H1 (cell line): Measurements from ENCODE around the gene GLRX3. TPM values are rescaled to one million over a fixed set of nuclear protein-coding genes. Genes with fewer than 3 reads are reported as not detected.

Source experiments
- CTCF ChIA-PET: fragments of 300-600 bp; sonication (Branson Sonifier 250); formaldehyde crosslinking; loops from one replicate; lab custom pipeline; 2021; ENCODE audit not compliant: partially characterized antibody; lab: Charles Lee
- POLR2A ChIA-PET: fragments of 300-600 bp; sonication (Branson Sonifier 250); formaldehyde crosslinking; loops from one replicate; lab custom pipeline; 2021; ENCODE audit warnings: inconsistent platforms; ENCODE audit not compliant: partially characterized antibody; lab: Charles Lee
- DNase-seq, 2 experiments: peaks; one replicate each; pipeline versions ENCODE4 v3.0.0 to v3.0.0-alpha.2; 2010 to 2022; ENCODE audit warnings: low spot score in 2 of 2, low read depth in 1 of 2, mixed read lengths in 1 of 2
- FAIRE-seq: peaks from 2 replicates; lab custom pipeline; 2011; peaks lifted over from hg19 to GRCh38; lab: Jason Lieb, UNC
- H2AFZ ChIP-seq: 2 replicates; pipeline ENCODE4 v1.8.1; 2012; ENCODE audit warnings: low read length, inconsistent platforms
- H2AK5ac ChIP-seq: 2 replicates; pipeline ENCODE4 v1.6.1; 2013; ENCODE audit warnings: low read depth, low read length
- H2BK120ac ChIP-seq: replicated peaks from 2 replicates; pipeline ENCODE3; 2013; ENCODE audit warnings: low read depth, low read length, inconsistent platforms
- H2BK12ac ChIP-seq: 2 replicates; pipeline ENCODE4 v1.6.1; 2013; ENCODE audit warnings: low read depth, low read length
- H2BK15ac ChIP-seq: 2 replicates; pipeline ENCODE4 v1.6.1; 2013; ENCODE audit warnings: low read length
- H2BK20ac ChIP-seq: 2 replicates; pipeline ENCODE4 v1.6.1; 2013; ENCODE audit warnings: low read length
- H2BK5ac ChIP-seq: 2 replicates; pipeline ENCODE4 v1.6.1; 2013; ENCODE audit warnings: low read depth, low read length
- H3K14ac ChIP-seq: 2 replicates; pipeline ENCODE4 v1.6.1; 2013; ENCODE audit warnings: inconsistent platforms; ENCODE audit not compliant: insufficient read length
- H3K18ac ChIP-seq: 2 replicates; pipeline ENCODE4 v1.6.1; 2013; ENCODE audit warnings: low read length; ENCODE audit errors: extremely low read depth
- H3K23ac ChIP-seq: 2 replicates; pipeline ENCODE4 v1.6.1; 2013; ENCODE audit warnings: inconsistent platforms; ENCODE audit not compliant: insufficient read length
- H3K23me2 ChIP-seq: 2 replicates; pipeline ENCODE4 v1.6.1; 2013; ENCODE audit warnings: low read depth, low read length
- H3K27ac ChIP-seq: 2 replicates; pipeline ENCODE4 v1.6.1; 2011; ENCODE audit warnings: low read depth, low read length, inconsistent platforms
- H3K27me3 ChIP-seq, 4 experiments: replicated peaks in 1 of 4; 1 replicate in 1 of 4; 2 replicates in 3 of 4; pipeline versions ENCODE4 v1.6.1 to v1.8.1; 2011 to 2013; ENCODE audit warnings: low read length in 3 of 4, mild to moderate bottlenecking in 3 of 4, inconsistent platforms in 2 of 4, mixed read lengths in 2 of 4, moderate library complexity in 1 of 4; ENCODE audit not compliant: control insufficient read depth in 3 of 4, insufficient read depth in 3 of 4; ENCODE audit errors: extremely low read depth in 1 of 4
- H3K36me3 ChIP-seq, 4 experiments: 2 replicates each; pipeline versions ENCODE4 v1.6.1 to v1.8.1; 2011 to 2013; ENCODE audit warnings: mild to moderate bottlenecking in 4 of 4, low read length in 3 of 4, moderate library complexity in 2 of 4, control low read depth in 1 of 4, inconsistent platforms in 1 of 4; ENCODE audit not compliant: insufficient read depth in 4 of 4, control insufficient read depth in 2 of 4
- H3K4ac ChIP-seq: replicated peaks from 2 replicates; pipeline ENCODE3; 2013; ENCODE audit warnings: low read length, low read depth, mixed read lengths, inconsistent platforms; ENCODE audit not compliant: insufficient read length
- H3K4me1 ChIP-seq, 4 experiments: replicated peaks in 1 of 4; 1 replicate in 1 of 4; 2 replicates in 3 of 4; pipeline versions ENCODE4 v1.6.1 to v1.8.1; 2011 to 2013; ENCODE audit warnings: low read length in 3 of 4, inconsistent platforms in 2 of 4, mixed read lengths in 1 of 4; ENCODE audit not compliant: insufficient read depth in 4 of 4, control insufficient read depth in 3 of 4
- H3K4me2 ChIP-seq, 2 experiments: 2 replicates each; pipeline versions ENCODE4 v1.6.1 to v1.8.1; 2011 to 2013; ENCODE audit warnings: low read depth in 2 of 2, low read length in 2 of 2, control low read depth in 1 of 2, inconsistent platforms in 1 of 2, mild to moderate bottlenecking in 1 of 2; ENCODE audit not compliant: insufficient read depth in 1 of 2
- H3K4me3 ChIP-seq, 4 experiments: fragments of 200-600, 300-600 bp in 1 of 4; sonication (generic), shearing (Covaris generic), sonication (Bioruptor Twin) in 1 of 4; 2 replicates each; pipeline versions ENCODE4 v1.5.1 to v1.8.1; 2011 to 2016; ENCODE audit warnings: low read length in 4 of 4, low read depth in 3 of 4, control low read depth in 2 of 4, inconsistent platforms in 2 of 4, mild to moderate bottlenecking in 2 of 4, mixed read lengths in 1 of 4, moderate library complexity in 1 of 4; ENCODE audit not compliant: insufficient read depth in 2 of 4; ENCODE audit errors: extremely low read depth in 1 of 4
- H3K56ac ChIP-seq: replicated peaks from 2 replicates; pipeline ENCODE3; 2013; ENCODE audit warnings: low read depth, mild to moderate bottlenecking, mixed read lengths, low read length, inconsistent platforms; ENCODE audit not compliant: insufficient read length
- H3K79me1 ChIP-seq: 2 replicates; pipeline ENCODE4 v1.6.1; 2013; ENCODE audit warnings: low read depth, low read length, control low read depth
- H3K79me2 ChIP-seq, 2 experiments: 2 replicates each; pipeline versions ENCODE4 v1.6.1 to v1.8.1; 2012 to 2013; ENCODE audit warnings: low read length in 2 of 2, mild to moderate bottlenecking in 2 of 2, inconsistent platforms in 1 of 2; ENCODE audit not compliant: insufficient read depth in 2 of 2, control insufficient read depth in 1 of 2
- H3K9ac ChIP-seq, 4 experiments: replicated peaks in 1 of 4; 1 replicate in 1 of 4; 2 replicates in 3 of 4; pipeline versions ENCODE4 v1.6.1 to v1.8.1; 2011 to 2013; ENCODE audit warnings: low read depth in 3 of 4, low read length in 3 of 4, control low read depth in 2 of 4, mild to moderate bottlenecking in 2 of 4, moderate library complexity in 2 of 4, inconsistent platforms in 1 of 4; ENCODE audit errors: extremely low read depth in 1 of 4
- H3K9me3 ChIP-seq, 2 experiments: 2 replicates each; pipeline versions ENCODE4 v1.6.1 to v1.8.1; 2012 to 2013; ENCODE audit warnings: mild to moderate bottlenecking in 2 of 2, moderate library complexity in 2 of 2, control low read depth in 1 of 2, inconsistent platforms in 1 of 2, low read depth in 1 of 2, low read length in 1 of 2, mixed read lengths in 1 of 2; ENCODE audit not compliant: insufficient read depth in 2 of 2
- H4K20me1 ChIP-seq, 2 experiments: replicated peaks in 1 of 2; 2 replicates each; pipeline versions ENCODE3 to v1.8.1; 2011 to 2013; ENCODE audit warnings: inconsistent platforms in 2 of 2, low read length in 2 of 2, mild to moderate bottlenecking in 1 of 2; ENCODE audit not compliant: insufficient read depth in 2 of 2, control insufficient read depth in 1 of 2
- H4K5ac ChIP-seq: 2 replicates; pipeline ENCODE4 v1.6.1; 2013; ENCODE audit warnings: low read length, low read depth, mixed read lengths, inconsistent platforms; ENCODE audit not compliant: insufficient read length
- H4K8ac ChIP-seq: 2 replicates; pipeline ENCODE4 v1.8.0; 2013; ENCODE audit warnings: mild to moderate bottlenecking, moderate library complexity, low read length, inconsistent platforms; ENCODE audit not compliant: insufficient read depth; ENCODE audit errors: extremely low read depth
- H4K91ac ChIP-seq: replicated peaks from 2 replicates; pipeline ENCODE3; 2013; ENCODE audit warnings: low read length, mixed read lengths, inconsistent platforms; ENCODE audit not compliant: insufficient read length
- FOSL1 ChIP-seq: IDR thresholded peaks from 2 replicates; pipeline ENCODE4 v1.6.1; 2011; ENCODE audit warnings: mild to moderate bottlenecking, low read depth, low read length, moderate library complexity; ENCODE audit not compliant: insufficient read depth
- GTF2F1 ChIP-seq: IDR thresholded peaks from 2 replicates; pipeline ENCODE4 v1.6.1; 2012; ENCODE audit warnings: low read depth, low read length, improper control_type of control experiment, borderline replicate concordance
- KDM1A ChIP-seq: fragments of 200-600, 300-600 bp; sonication (generic); IDR thresholded peaks from 2 replicates; pipeline ENCODE4 v1.7.1; 2016; ENCODE audit warnings: mild to moderate bottlenecking, low read length, borderline replicate concordance
- KDM5A ChIP-seq: fragments of 200-600 bp; IDR thresholded peaks from 2 replicates; pipeline ENCODE4 v1.7.1; 2012; ENCODE audit warnings: mild to moderate bottlenecking, low read length, inconsistent platforms, mixed read lengths
- PHF8 ChIP-seq: fragments of 200-600 bp; sonication (generic); conservative IDR thresholded peaks from 2 replicates; pipeline ENCODE4 v1.7.1; 2012; ENCODE audit warnings: low read depth, mild to moderate bottlenecking, inconsistent platforms, low read length, moderate library complexity
- POLR2A ChIP-seq, 2 experiments: IDR thresholded peaks; 1 replicate in 1 of 2; 2 replicates in 1 of 2; pipeline ENCODE4 v1.6.1; 2011; ENCODE audit warnings: low read depth in 2 of 2, low read length in 2 of 2, mild to moderate bottlenecking in 2 of 2; ENCODE audit errors: control extremely low read depth in 1 of 2
- SP4 ChIP-seq: IDR thresholded peaks from 2 replicates; pipeline ENCODE4 v1.6.1; 2012; ENCODE audit warnings: low read length, inconsistent platforms
- YY1 ChIP-seq: IDR thresholded peaks from 2 replicates; pipeline ENCODE4 v1.6.1; 2011; ENCODE audit warnings: low read depth, mild to moderate bottlenecking, low read length
- ZNF274 ChIP-seq: IDR thresholded peaks from 2 replicates; pipeline ENCODE4 v1.7.0; 2012; ENCODE audit warnings: low read length, borderline replicate concordance; ENCODE audit errors: extremely low read depth
- WGBS, 2 experiments: shearing (Covaris generic) in 1 of 2; methylation state at CpG; one replicate each; pipeline versions ENCODE4 v1.1.6 to v1.1.7; 2013 to 2015; ENCODE audit warnings: low lambda C conversion rate in 2 of 2, mixed read lengths in 2 of 2, inconsistent platforms in 1 of 2, low coverage in 1 of 2, missing lambda C conversion rate in 1 of 2; ENCODE audit not compliant: insufficient replicate concordance in 2 of 2, insufficient coverage in 1 of 2, insufficient read length in 1 of 2; ENCODE audit errors: extremely low coverage in 1 of 2, missing lambda C conversion rate in 1 of 2; 5-methylcytosine and 5-hydroxymethylcytosine counted together
- polyA plus RNA-seq, 7 experiments: library from polyadenylated mRNA; depleted of rRNA in 3 of 7; stranded (reverse) in 5 of 7; unstranded in 2 of 7; fragments of >200 nt in 5 of 7; fragments of 200-250 nt in 2 of 7; gene quantifications; 1 replicate in 5 of 7; 2 replicates in 1 of 7; 4 replicates in 1 of 7; pipeline versions ENCODE4 v1.2.1 to v1.2.3, GENCODE V29; 2011 to 2013; ENCODE audit warnings: missing spikeins in 2 of 7, mixed read lengths in 2 of 7
- total RNA-seq: library from RNA; stranded (reverse); fragmentation: NEBNext Ultra II Directional; extraction: Animal tissue kit (Norgen Biotek cat#: 25700); gene quantifications from 2 replicates; pipeline ENCODE4 v1.2.1, GENCODE V29; 2021

Gene GLRX3
- total and polyA plus RNA-seq, 2 of the 8 experiments (the other 6 are each of a cell fraction or from before 2014, with no cell fraction given): 59.9 to 157 TPM

DNA sequence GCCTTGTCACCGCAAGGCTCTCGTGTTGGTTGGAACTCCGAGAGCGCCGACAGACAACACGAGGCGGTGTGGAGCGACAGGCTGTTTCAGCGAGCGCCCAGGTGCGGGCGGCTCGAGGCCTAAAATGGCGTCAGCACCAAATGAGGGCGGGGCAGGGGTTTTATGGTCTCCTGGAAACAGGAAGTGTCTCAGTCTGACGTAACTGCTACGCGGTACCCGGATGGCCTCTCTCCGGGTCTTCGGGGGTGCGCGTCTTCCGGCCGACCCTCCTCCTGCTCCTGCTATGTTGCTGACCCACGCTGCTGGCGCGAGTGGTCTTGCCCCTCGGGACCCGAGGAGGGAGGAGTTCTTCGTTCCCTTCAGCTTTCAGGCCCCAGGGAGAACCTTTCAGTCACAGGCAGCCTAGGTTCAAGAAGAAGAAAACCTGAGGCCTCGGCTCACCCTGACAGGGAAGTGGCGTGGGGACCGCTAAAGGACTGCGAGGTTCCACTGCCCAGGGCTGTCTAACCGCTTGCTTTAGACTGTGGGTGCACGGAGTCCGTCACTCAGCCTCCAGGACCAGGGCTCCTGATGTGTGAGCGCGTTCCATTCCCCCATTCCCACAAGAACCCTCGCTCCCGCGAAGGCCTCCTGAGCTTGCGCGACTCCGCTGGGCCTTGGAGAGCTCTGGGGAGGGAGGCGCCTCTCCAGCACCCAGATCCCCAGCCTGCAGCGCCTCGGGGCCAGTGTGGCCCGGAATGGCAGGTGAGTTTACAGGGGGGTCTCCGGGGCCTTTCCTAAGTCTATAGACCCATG lies 77.3 kb downstream of the GLRX3 start:
- Histone ChIP-seq H3K36me3 (no peaks in the 10 kb centered on the region), H3K4me1 (no peaks in the 10 kb centered on the region), H4K8ac (peak overlapping the region; percentile 37; the same call in 1 of the 2 replicates), H3K79me1 (no peaks in the 10 kb centered on the region), H3K4me2 (no peak overlapping the region), H3K27ac (no peak overlapping the region), H2BK20ac (no peak overlapping the region), H2BK5ac (no peak overlapping the region), H4K5ac (no peak overlapping the region), H3K79me2 (no peaks in the 10 kb centered on the region), H4K91ac (no peak overlapping the region), H2AFZ (no peak overlapping the region), H3K23ac (no peak overlapping the region), H2BK12ac (no peak overlapping the region), H3K9ac (no peak overlapping the region), H3K18ac (no peak overlapping the region), H3K23me2 (no peaks in the 10 kb centered on the region), H3K14ac (no peak overlapping the region), H3K4me3 (no peak overlapping the region), H3K4ac (no peak overlapping the region), H2BK15ac (no peak overlapping the region), H2AK5ac (no peak overlapping the region), H3K9me3 (no peaks in the 10 kb centered on the region; a peak in 1 of 4 replicates), H4K20me1 (no peaks in the 10 kb centered on the region), H3K27me3 (peaks cover 0 to 2% (median 0%) of the 10 kb centered on the region in 4 experiments; a peak in 1 of 7 replicates), H3K56ac (no peak overlapping the region), H2BK120ac (no peak overlapping the region)
- no peak for TF ChIP-seq POLR2A (IDR thresholded peaks at IDR 0.05; ENCODE audit: control extremely low read depth in 1 of 2, low read depth in 2 of 2, low read length in 2 of 2)
- no peak for TF ChIP-seq KDM5A
- no peak for TF ChIP-seq GTF2F1
- TF ChIP-seq PHF8: no peak
- no peak for TF ChIP-seq YY1
- TF ChIP-seq ZNF274: no peak
- TF ChIP-seq KDM1A: no peak
- no peak for TF ChIP-seq FOSL1
- no peak for TF ChIP-seq SP4
- DNase-seq (no peak), FAIRE-seq (no peak)
- CTCF ChIA-PET: no interaction called here
- POLR2A ChIA-PET: no interaction called here
- WGBS, 2 experiments: 93% methylated on average over 44 of the region's 51 CpGs; no CpG with 5 or more reads in 1 of the 2 experiments
